DMS 273 (cell line): ENCODE data around the gene KCNA4.
"Not testable (repeated sequence)": the region's sequence is repeated elsewhere in the genome, so short reads cannot be mapped to it uniquely, and the experiment has no call there.

Experiments used
- DNase-seq: peaks from one replicate; lab custom pipeline; 2025; ENCODE audit not compliant: unreplicated experiment; lab: John Stamatoyannopoulos, UW

Gene KCNA4

GRCh38 chr11:30000986-30001750 is 15.7 kb downstream of the KCNA4 start:
- no peak for DNase-seq

- DNase-seq: no peak
Observed at GRCh38 chr11:29996016-29996415, 20.8 kb downstream of the KCNA4 start.

- DNase-seq: no peak
Observed at GRCh38 chr11:29989174-29989970, 27.5 kb downstream of the KCNA4 start.

- DNase-seq: no peak
Observed at GRCh38 chr11:29985248-29985647, 31.6 kb downstream of the KCNA4 start.

GRCh38 chr11:29984544-29984943 is 32.3 kb downstream of the KCNA4 start:
- DNase-seq: no peak

GRCh38 chr11:29978549-29978948 is 38.3 kb downstream of the KCNA4 start:
- DNase-seq: no peak

- not testable (repeated sequence) for DNase-seq
Observed at GRCh38 chr11:29975580-29975979, 41.2 kb downstream of the KCNA4 start.

GRCh38 chr11:29963796-29964195 is 53.0 kb downstream of the KCNA4 start:
- no peak for DNase-seq

GRCh38 chr11:29963036-29963435 is 53.8 kb downstream of the KCNA4 start:
- DNase-seq: no peak

- peak; percentile 3 for DNase-seq
Observed at GRCh38 chr11:29962243-29962642, 54.6 kb downstream of the KCNA4 start.
